DND-41 (cell line): ENCODE measurements around the gene ASCL2.
A peak's percentile ranks its signal among the peaks of the same experiment; 100 is the strongest.
"Not testable (repeated sequence)": the region's sequence is repeated elsewhere in the genome, so short reads cannot be mapped to it uniquely, and the experiment has no call there.

Experiments
- ATAC-seq: fragments of 200-7000 bp; cut with Tn5 transposase; 3 replicates; pipeline ENCODE4 v1.9.1; 2021; ENCODE audit warnings: low read depth; ENCODE audit not compliant: insufficient read depth
- DNase-seq: peaks from one replicate; pipeline ENCODE4 v3.0.0-alpha.2; 2020
- H2AFZ ChIP-seq: 2 replicates; pipeline ENCODE4 v1.6.0; 2012; ENCODE audit warnings: low read depth, low read length
- H3K27ac ChIP-seq: 2 replicates; pipeline ENCODE4 v1.5.1; 2012; ENCODE audit warnings: low read length, inconsistent platforms
- H3K27me3 ChIP-seq: fragments of 200-600 bp; sonication (generic); 2 replicates; pipeline ENCODE4 v1.6.0; 2012; ENCODE audit warnings: low read length, mild to moderate bottlenecking, inconsistent platforms; ENCODE audit not compliant: insufficient read depth, poor library complexity
- H3K36me3 ChIP-seq: 2 replicates; pipeline ENCODE4 v1.5.1; 2012; ENCODE audit warnings: low read length, inconsistent platforms; ENCODE audit not compliant: insufficient read depth
- H3K4me1 ChIP-seq: 2 replicates; pipeline ENCODE4 v1.5.1; 2012; ENCODE audit warnings: mild to moderate bottlenecking, low read length; ENCODE audit not compliant: insufficient read depth
- H3K4me2 ChIP-seq: 2 replicates; pipeline ENCODE4 v1.6.0; 2012; ENCODE audit warnings: mild to moderate bottlenecking, moderate library complexity, low read length, inconsistent platforms; ENCODE audit not compliant: insufficient read depth
- H3K4me3 ChIP-seq, 2 experiments: fragments of 200-600 bp in 1 of 2; shearing (Covaris generic) in 1 of 2; 2 replicates each; pipeline ENCODE4 v1.5.1; 2012 to 2016; ENCODE audit warnings: inconsistent platforms in 2 of 2, low read length in 2 of 2, mild to moderate bottlenecking in 2 of 2, low read depth in 1 of 2, moderate library complexity in 1 of 2
- H3K79me2 ChIP-seq: 2 replicates; pipeline ENCODE4 v1.6.0; 2012; ENCODE audit warnings: low read length, inconsistent platforms; ENCODE audit not compliant: insufficient read depth
- H3K9ac ChIP-seq: 2 replicates; pipeline ENCODE4 v1.6.0; 2012; ENCODE audit warnings: low read depth, mild to moderate bottlenecking, inconsistent platforms, low read length, moderate library complexity
- H3K9me3 ChIP-seq: 2 replicates; pipeline ENCODE4 v1.5.1; 2012; ENCODE audit warnings: low read length, moderate library complexity, mild to moderate bottlenecking, inconsistent platforms; ENCODE audit not compliant: insufficient read depth, severe bottlenecking
- H4K20me1 ChIP-seq: 2 replicates; pipeline ENCODE4 v1.6.0; 2012; ENCODE audit warnings: low read length; ENCODE audit not compliant: insufficient read depth
- CTCF ChIP-seq: IDR thresholded peaks from 2 replicates; pipeline ENCODE4 v1.5.1; 2012; ENCODE audit warnings: borderline replicate concordance, low read length, moderate library complexity, mild to moderate bottlenecking; ENCODE audit not compliant: poor library complexity, severe bottlenecking; ENCODE audit errors: extremely low read depth
- EZH2 ChIP-seq: IDR thresholded peaks from 3 replicates; pipeline ENCODE4 v1.6.1; 2012; ENCODE audit warnings: borderline replicate concordance, low read depth, mild to moderate bottlenecking, moderate library complexity, low read length, inconsistent platforms; ENCODE audit not compliant: severe bottlenecking

ASCL2 gene

GRCh38 chr11:2289859-2290258, 19.5 kb upstream of the ASCL2 start:
- H2AFZ ChIP-seq, result no peak overlapping the region
- H3K36me3 ChIP-seq, result no peaks in the 10 kb centered on the region
- H3K4me3 ChIP-seq, result no peak overlapping the region
- H3K79me2 ChIP-seq, result no peaks in the 10 kb centered on the region
- no peaks in the 10 kb centered on the region for H3K27me3 ChIP-seq
- ATAC-seq (no peak), DNase-seq (no peak)
- H3K9ac ChIP-seq, result no peak overlapping the region
- H3K27ac ChIP-seq, result no peak overlapping the region
- no peaks in the 10 kb centered on the region for H4K20me1 ChIP-seq
- TF ChIP-seq EZH2, result no peak
- TF ChIP-seq CTCF, result no peak
- no peaks in the 10 kb centered on the region for H3K4me1 ChIP-seq
- H3K4me2 ChIP-seq, result no peak overlapping the region
- no peaks in the 10 kb centered on the region for H3K9me3 ChIP-seq

- Histone ChIP-seq H3K4me2 (no peak overlapping the region), H3K9ac (no peak overlapping the region), H3K9me3 (no peaks in the 10 kb centered on the region), H2AFZ (no peak overlapping the region), H3K27ac (no peak overlapping the region), H3K4me3 (no peak overlapping the region), H4K20me1 (no peaks in the 10 kb centered on the region), H3K79me2 (no peaks in the 10 kb centered on the region), H3K4me1 (no peaks in the 10 kb centered on the region), H3K36me3 (no peaks in the 10 kb centered on the region), H3K27me3 (no peaks in the 10 kb centered on the region)
- DNase-seq (no peak), ATAC-seq (no peak)
- TF ChIP-seq CTCF (no peak), EZH2 (no peak)
These were observed 19.0 kb upstream of the ASCL2 start for GRCh38 chr11:2289350-2289749.

- DNase-seq (peak; percentile 3), ATAC-seq (peak; percentile 24; the same call in 1 of the 3 replicates)
- Histone ChIP-seq H3K4me3 (no peak overlapping the region), H3K27me3 (no peaks in the 10 kb centered on the region), H3K36me3 (no peaks in the 10 kb centered on the region), H3K9ac (no peak overlapping the region), H2AFZ (no peak overlapping the region), H3K9me3 (no peaks in the 10 kb centered on the region), H3K4me2 (no peak overlapping the region), H3K79me2 (no peaks in the 10 kb centered on the region), H4K20me1 (no peaks in the 10 kb centered on the region), H3K27ac (no peak overlapping the region), H3K4me1 (no peaks in the 10 kb centered on the region)
- TF ChIP-seq CTCF (no peak), EZH2 (no peak)
These were observed 16.7 kb upstream of the ASCL2 start for GRCh38 chr11:2287091-2287490.

GRCh38 chr11:2286350-2286749, 16.0 kb upstream of the ASCL2 start:
- H3K27ac ChIP-seq, H3K9ac ChIP-seq, H3K27me3 ChIP-seq, H3K4me1 ChIP-seq, ATAC-seq, H3K36me3 ChIP-seq, H2AFZ ChIP-seq, DNase-seq, H3K79me2 ChIP-seq, H3K4me2 ChIP-seq, H3K4me3 ChIP-seq, H3K9me3 ChIP-seq, H4K20me1 ChIP-seq: not testable (repeated sequence)
